Trophoblast cell (in vitro differentiated cells and primary cell): Measurements from ENCODE around the gene TP53AIP1.
A peak's percentile ranks its signal among the peaks of the same experiment; 100 is the strongest.

Source experiments
- DNase-seq, 2 donors: peaks; one replicate each; pipeline ENCODE4 v3.0.0-alpha.2; 2016
- H2AFZ ChIP-seq: 2 replicates; pipeline ENCODE4 v1.6.1; 2013; ENCODE audit warnings: low read length, moderate library complexity, mild to moderate bottlenecking; ENCODE audit not compliant: insufficient read depth, poor library complexity
- H2AK5ac ChIP-seq: 2 replicates; pipeline ENCODE4 v1.6.1; 2013; ENCODE audit warnings: mild to moderate bottlenecking, low read length
- H2BK120ac ChIP-seq: 2 replicates; pipeline ENCODE4 v1.6.1; 2013; ENCODE audit warnings: low read length, mild to moderate bottlenecking, moderate library complexity; ENCODE audit not compliant: insufficient read depth, poor library complexity
- H2BK12ac ChIP-seq: 2 replicates; pipeline ENCODE4 v1.6.1; 2013; ENCODE audit warnings: mild to moderate bottlenecking, low read length, moderate library complexity
- H2BK5ac ChIP-seq: 2 replicates; pipeline ENCODE4 v1.6.1; 2013; ENCODE audit warnings: low read length, low read depth, moderate library complexity, mild to moderate bottlenecking; ENCODE audit not compliant: poor library complexity
- H3K14ac ChIP-seq: 2 replicates; pipeline ENCODE4 v1.6.1; 2013; ENCODE audit warnings: mild to moderate bottlenecking, low read length
- H3K18ac ChIP-seq: 2 replicates; pipeline ENCODE4 v1.6.1; 2013; ENCODE audit warnings: mild to moderate bottlenecking, low read length
- H3K23ac ChIP-seq: 2 replicates; pipeline ENCODE4 v1.6.1; 2013; ENCODE audit warnings: low read length
- H3K27ac ChIP-seq: 2 replicates; pipeline ENCODE4 v1.5.1; 2013; ENCODE audit warnings: low read depth, mild to moderate bottlenecking, inconsistent platforms, low read length, moderate library complexity
- H3K27me3 ChIP-seq: 2 replicates; pipeline ENCODE4 v1.6.1; 2013; ENCODE audit warnings: inconsistent platforms, mild to moderate bottlenecking, low read length, moderate library complexity; ENCODE audit not compliant: insufficient read depth
- H3K36me3 ChIP-seq, 2 experiments: 1 replicate in 1 of 2; 2 replicates in 1 of 2; pipeline ENCODE4 v1.6.1; 2013; ENCODE audit warnings: low read length in 2 of 2, mild to moderate bottlenecking in 2 of 2, moderate library complexity in 1 of 2; ENCODE audit not compliant: insufficient read depth in 2 of 2, control insufficient read depth in 1 of 2
- H3K4ac ChIP-seq: 2 replicates; pipeline ENCODE4 v1.6.1; 2013; ENCODE audit warnings: low read depth, mild to moderate bottlenecking, low read length, moderate library complexity
- H3K4me1 ChIP-seq, 2 experiments: 1 replicate in 1 of 2; 2 replicates in 1 of 2; pipeline ENCODE4 v1.6.1; 2013; ENCODE audit warnings: low read length in 2 of 2, mild to moderate bottlenecking in 2 of 2, moderate library complexity in 1 of 2; ENCODE audit not compliant: insufficient read depth in 2 of 2, control insufficient read depth in 1 of 2
- H3K4me2 ChIP-seq: 2 replicates; pipeline ENCODE4 v1.6.1; 2013; ENCODE audit warnings: inconsistent platforms, mild to moderate bottlenecking, low read length, moderate library complexity
- H3K4me3 ChIP-seq: 2 replicates; pipeline ENCODE4 v1.5.1; 2013; ENCODE audit warnings: mild to moderate bottlenecking, low read depth, low read length, inconsistent platforms
- H3K79me1 ChIP-seq: one replicate; pipeline ENCODE4 v1.6.1; 2013; ENCODE audit warnings: low read length
- H3K79me2 ChIP-seq: 2 replicates; pipeline ENCODE4 v1.6.1; 2013; ENCODE audit warnings: low read length, mild to moderate bottlenecking; ENCODE audit not compliant: control insufficient read depth, insufficient read depth, poor library complexity
- H3K9ac ChIP-seq: 2 replicates; pipeline ENCODE4 v1.6.1; 2013; ENCODE audit warnings: mild to moderate bottlenecking, low read length
- H3K9me3 ChIP-seq: 2 replicates; pipeline ENCODE4 v1.6.1; 2013; ENCODE audit warnings: low read depth, mild to moderate bottlenecking, control low read depth, inconsistent platforms, low read length; ENCODE audit not compliant: insufficient read depth
- H4K12ac ChIP-seq: 2 replicates; pipeline ENCODE4 v1.6.1; 2013; ENCODE audit warnings: low read depth, mild to moderate bottlenecking, low read length, moderate library complexity
- H4K8ac ChIP-seq: 2 replicates; pipeline ENCODE4 v1.6.1; 2013; ENCODE audit warnings: low read depth, mild to moderate bottlenecking, low read length, moderate library complexity
- H4K91ac ChIP-seq: one replicate; pipeline ENCODE4 v1.6.1; 2013; ENCODE audit warnings: low read depth, mild to moderate bottlenecking, low read length, moderate library complexity
- WGBS: extraction: QIAGEN DNeasy Blood & Tissue Kit; methylation state at CpG from one replicate; pipeline ENCODE4 v1.1.7; 2013; ENCODE audit warnings: missing lambda C conversion rate; ENCODE audit not compliant: insufficient read length, insufficient coverage; ENCODE audit errors: extremely low coverage; 5-methylcytosine and 5-hydroxymethylcytosine counted together

The TP53AIP1 gene

GRCh38 chr11:128893578-128894285 is 48.9 kb downstream of the TP53AIP1 start:
- H2BK12ac ChIP-seq = no peak overlapping the region
- H3K4me1 ChIP-seq = peaks cover 12 to 25% of the 10 kb centered on the region in 2 experiments
- H2AFZ ChIP-seq = no peak overlapping the region
- H3K36me3 ChIP-seq = no peaks in the 10 kb centered on the region
- no peak overlapping the region for H2AK5ac ChIP-seq
- WGBS = no CpG with 5 or more reads among the region's 9 CpGs
- no peak overlapping the region for H3K4me2 ChIP-seq
- peak in 1 of 2 donors; percentile 42 for DNase-seq
- H4K91ac ChIP-seq = no peak overlapping the region
- no peak overlapping the region for H2BK5ac ChIP-seq
- H3K79me2 ChIP-seq = no peaks in the 10 kb centered on the region
- no peaks in the 10 kb centered on the region for H3K9me3 ChIP-seq
- no peak overlapping the region for H4K12ac ChIP-seq
- no peak overlapping the region for H3K9ac ChIP-seq
- H3K14ac ChIP-seq = no peak overlapping the region
- peaks cover 2% of the 10 kb centered on the region for H3K79me1 ChIP-seq
- H3K23ac ChIP-seq = no peak overlapping the region
- H2BK120ac ChIP-seq = no peak overlapping the region
- H3K27ac ChIP-seq = no peak overlapping the region
- H3K4ac ChIP-seq = no peak overlapping the region
- no peak overlapping the region for H4K8ac ChIP-seq
- peaks cover 19% of the 10 kb centered on the region for H3K27me3 ChIP-seq
- H3K18ac ChIP-seq = no peak overlapping the region
- no peak overlapping the region for H3K4me3 ChIP-seq

- peaks cover 2% of the 10 kb centered on the region for H3K79me1 ChIP-seq
- H3K27me3 ChIP-seq = peaks cover 26% of the 10 kb centered on the region
- no peak overlapping the region for H2AK5ac ChIP-seq
- H3K4me2 ChIP-seq = no peak overlapping the region
- peak; percentile 71 to 85 for DNase-seq
- H3K9ac ChIP-seq = no peak overlapping the region
- H3K4ac ChIP-seq = no peak overlapping the region
- H3K27ac ChIP-seq = no peak overlapping the region
- no peak overlapping the region for H4K8ac ChIP-seq
- H2AFZ ChIP-seq = no peak overlapping the region
- no CpG with 5 or more reads among the region's 4 CpGs for WGBS
- H3K36me3 ChIP-seq = no peaks in the 10 kb centered on the region
- no peak overlapping the region for H3K4me3 ChIP-seq
- no peaks in the 10 kb centered on the region for H3K79me2 ChIP-seq
- H4K91ac ChIP-seq = no peak overlapping the region
- H3K14ac ChIP-seq = no peak overlapping the region
- no peak overlapping the region for H3K23ac ChIP-seq
- no peak overlapping the region for H2BK120ac ChIP-seq
- no peak overlapping the region for H2BK12ac ChIP-seq
- no peaks in the 10 kb centered on the region for H3K9me3 ChIP-seq
- no peak overlapping the region for H4K12ac ChIP-seq
- peaks cover 12 to 25% of the 10 kb centered on the region in 2 experiments for H3K4me1 ChIP-seq
- no peak overlapping the region for H2BK5ac ChIP-seq
- H3K18ac ChIP-seq = no peak overlapping the region
These were observed 49.7 kb downstream of the TP53AIP1 start for GRCh38 chr11:128892866-128893565.

- Histone ChIP-seq H3K4ac (no peak overlapping the region), H3K14ac (no peak overlapping the region), H4K12ac (no peak overlapping the region), H3K9ac (no peak overlapping the region), H2BK5ac (no peak overlapping the region), H4K91ac (no peak overlapping the region), H2AK5ac (no peak overlapping the region), H2BK12ac (no peak overlapping the region), H3K79me1 (peaks cover 2% of the 10 kb centered on the region), H3K23ac (no peak overlapping the region), H3K4me2 (peak overlapping the region; percentile 18), H3K27ac (no peak overlapping the region), H3K9me3 (no peaks in the 10 kb centered on the region), H3K4me1 (peaks cover 12 to 25% of the 10 kb centered on the region in 2 experiments), H3K36me3 (no peaks in the 10 kb centered on the region), H3K4me3 (no peak overlapping the region), H3K27me3 (peaks cover 26% of the 10 kb centered on the region), H3K18ac (no peak overlapping the region), H2AFZ (no peak overlapping the region), H2BK120ac (no peak overlapping the region), H4K8ac (no peak overlapping the region), H3K79me2 (no peaks in the 10 kb centered on the region)
- WGBS = no CpG with 5 or more reads among the region's 6 CpGs
- no peak for DNase-seq
These were observed 50.7 kb downstream of the TP53AIP1 start for GRCh38 chr11:128891913-128892398.

- Histone ChIP-seq H3K18ac (no peak within 1 kb of the TSS), H3K27me3 (peaks cover 26% of the 10 kb centered on the region), H4K91ac (no peak within 1 kb of the TSS), H3K36me3 (no peaks in the 10 kb centered on the region), H3K79me1 (peaks cover 2% of the 10 kb centered on the region), H3K79me2 (no peaks in the 10 kb centered on the region), H3K27ac (no peak within 1 kb of the TSS), H2BK12ac (no peak within 1 kb of the TSS), H4K8ac (no peak within 1 kb of the TSS), H3K9ac (no peak within 1 kb of the TSS), H3K9me3 (no peaks in the 10 kb centered on the region), H2BK120ac (no peak within 1 kb of the TSS), H3K23ac (no peak within 1 kb of the TSS), H4K12ac (no peak within 1 kb of the TSS), H3K4me3 (peak within 1 kb of the TSS; percentile 63), H2AFZ (peak within 1 kb of the TSS; percentile 30), H3K4me2 (peak within 1 kb of the TSS; percentile 76), H3K4me1 (peaks cover 12 to 25% of the 10 kb centered on the region in 2 experiments), H3K14ac (no peak within 1 kb of the TSS), H2BK5ac (no peak within 1 kb of the TSS), H2AK5ac (no peak within 1 kb of the TSS), H3K4ac (no peak within 1 kb of the TSS)
- no CpG with 5 or more reads among the region's 85 CpGs for WGBS
- peak in 1 of 2 donors; percentile 18 for DNase-seq
These were observed 51.9 kb downstream of the TP53AIP1 start, which contains the start of gene KCNJ5 for GRCh38 chr11:128890543-128891368. TSS of gene KCNJ5 (plus strand) at chr11:128891356. CDS start at chr11:128911274, 19,918 bp downstream.
